ENCODE results near the gene RARB. TPM values are rescaled to one million over a fixed set of nuclear protein-coding genes. Genes with fewer than 3 reads are reported as not detected.

RARB gene
- total RNA-seq, 1 experiment from 2014 or later, result 0.71 TPM

DNA sequence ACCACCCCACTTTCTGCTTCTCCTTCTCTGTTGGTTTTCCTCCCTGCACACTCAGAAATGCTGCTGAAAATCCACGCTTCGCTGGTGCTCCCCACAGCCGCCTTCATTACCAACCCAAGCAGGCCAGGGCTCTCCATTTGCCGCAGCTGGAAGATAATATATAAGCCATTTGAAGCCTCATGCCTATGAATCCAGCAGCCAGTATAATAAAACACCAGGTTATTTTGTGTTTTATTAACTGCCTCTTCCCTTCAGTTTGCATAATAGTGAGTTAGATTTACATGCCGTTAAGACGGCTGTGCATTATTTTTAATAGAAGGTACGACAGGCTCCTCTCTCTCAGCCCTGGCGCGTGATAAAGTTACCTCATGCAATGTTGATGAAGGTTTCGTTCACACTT, 150.0 kb downstream of the RARB start:
- DNase-seq (ENCODE audit: low spot score), result no peak

DNA sequence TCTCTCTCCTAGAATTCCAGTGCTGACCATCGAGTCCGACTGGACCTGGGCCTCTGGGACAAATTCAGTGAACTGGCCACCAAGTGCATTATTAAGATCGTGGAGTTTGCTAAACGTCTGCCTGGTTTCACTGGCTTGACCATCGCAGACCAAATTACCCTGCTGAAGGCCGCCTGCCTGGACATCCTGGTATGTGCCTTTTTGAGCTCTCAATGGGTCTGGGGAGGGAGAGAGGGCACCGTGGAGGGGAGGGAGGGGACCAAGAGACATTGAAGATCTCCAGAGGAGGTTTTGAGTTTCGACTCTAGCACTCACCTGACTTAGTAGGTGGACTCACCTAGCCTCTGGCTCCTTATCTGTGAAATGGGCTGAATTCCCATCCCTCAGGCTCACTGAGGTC, 152.5 kb downstream of the RARB start:
- no peak for DNase-seq (ENCODE audit: low spot score)

DNA sequence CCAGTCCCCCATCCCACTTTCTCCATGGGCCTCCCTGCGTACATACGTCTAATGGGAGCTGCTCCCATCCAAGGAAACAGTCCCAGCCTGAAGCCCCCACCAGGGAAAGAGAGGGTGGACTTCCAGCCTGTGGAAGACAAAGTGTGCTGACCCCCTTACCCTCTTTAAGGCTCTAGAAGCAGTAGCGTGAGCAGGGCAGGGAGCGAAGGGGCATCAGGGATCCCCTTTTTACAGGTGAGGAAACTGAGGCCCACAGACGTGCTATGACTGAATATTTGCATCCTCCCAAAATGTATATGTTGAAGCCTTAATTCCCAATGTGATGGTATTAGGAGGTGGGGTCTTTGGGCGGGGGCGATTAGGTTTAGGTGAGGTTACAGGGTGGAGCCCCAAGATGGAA, 153.3 kb downstream of the RARB start:
- no peak for DNase-seq (ENCODE audit: low spot score)

DNA sequence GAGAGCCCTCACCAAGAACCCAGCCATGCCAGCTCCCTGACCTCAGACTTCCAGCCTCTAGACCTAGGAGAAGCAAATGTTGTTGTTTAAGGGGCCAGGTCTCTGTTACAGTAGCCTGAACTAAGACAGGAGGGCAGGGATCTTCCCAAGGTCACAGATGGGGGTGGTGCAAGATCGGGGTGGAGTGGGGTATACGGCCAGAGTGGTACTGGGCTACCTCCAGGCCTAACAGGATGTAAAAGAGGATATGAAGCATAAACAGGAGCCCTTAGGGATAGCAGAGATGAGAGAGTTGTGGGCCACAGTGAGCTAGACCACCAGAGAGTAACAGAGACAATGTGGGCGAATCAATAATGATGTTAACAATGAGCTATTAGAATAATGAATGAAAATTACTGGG, 153.8 kb downstream of the RARB start:
- no peak for DNase-seq (ENCODE audit: low spot score)

DNA sequence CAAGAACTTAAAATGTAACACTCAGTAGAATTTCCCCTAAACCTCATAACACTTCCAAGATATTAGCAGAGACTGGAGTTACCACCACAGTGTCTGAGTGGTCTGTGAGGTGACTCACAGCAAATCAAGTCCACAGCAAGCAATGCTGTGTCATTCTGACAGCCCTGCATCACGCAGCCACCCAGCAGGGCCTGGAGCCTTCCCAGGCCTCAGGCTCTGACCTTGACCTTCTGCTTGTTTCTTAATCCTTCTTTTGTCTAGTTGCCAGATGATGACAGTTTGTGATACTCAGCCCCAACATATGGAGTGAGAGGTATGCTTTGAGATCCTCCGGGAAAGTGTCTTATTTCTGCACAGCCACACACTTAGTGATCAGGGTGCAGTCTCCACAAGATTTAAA, 154.2 kb downstream of the RARB start:
- DNase-seq (ENCODE audit: low spot score), result peak; percentile 97

DNA sequence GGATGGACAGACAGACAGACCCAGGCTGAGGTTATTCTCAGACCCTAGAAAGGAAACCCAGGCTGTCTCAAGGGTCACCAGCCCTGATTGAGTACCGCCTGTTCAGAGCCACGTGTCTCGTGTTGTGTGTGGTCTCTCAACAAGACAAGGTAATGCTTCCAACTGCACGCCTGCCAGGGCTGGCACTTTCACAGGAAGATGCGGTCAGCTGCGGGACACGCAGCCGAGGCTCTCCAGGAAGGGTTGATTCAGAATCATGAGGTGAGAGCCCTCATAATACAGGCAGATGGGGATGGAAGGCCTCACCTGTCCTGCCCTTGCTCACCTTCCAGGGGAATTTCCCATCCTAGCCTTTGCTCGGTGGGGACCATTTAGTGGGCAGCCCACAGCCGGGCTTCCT, 155.3 kb downstream of the RARB start:
- DNase-seq (ENCODE audit: low spot score), result no peak

DNA sequence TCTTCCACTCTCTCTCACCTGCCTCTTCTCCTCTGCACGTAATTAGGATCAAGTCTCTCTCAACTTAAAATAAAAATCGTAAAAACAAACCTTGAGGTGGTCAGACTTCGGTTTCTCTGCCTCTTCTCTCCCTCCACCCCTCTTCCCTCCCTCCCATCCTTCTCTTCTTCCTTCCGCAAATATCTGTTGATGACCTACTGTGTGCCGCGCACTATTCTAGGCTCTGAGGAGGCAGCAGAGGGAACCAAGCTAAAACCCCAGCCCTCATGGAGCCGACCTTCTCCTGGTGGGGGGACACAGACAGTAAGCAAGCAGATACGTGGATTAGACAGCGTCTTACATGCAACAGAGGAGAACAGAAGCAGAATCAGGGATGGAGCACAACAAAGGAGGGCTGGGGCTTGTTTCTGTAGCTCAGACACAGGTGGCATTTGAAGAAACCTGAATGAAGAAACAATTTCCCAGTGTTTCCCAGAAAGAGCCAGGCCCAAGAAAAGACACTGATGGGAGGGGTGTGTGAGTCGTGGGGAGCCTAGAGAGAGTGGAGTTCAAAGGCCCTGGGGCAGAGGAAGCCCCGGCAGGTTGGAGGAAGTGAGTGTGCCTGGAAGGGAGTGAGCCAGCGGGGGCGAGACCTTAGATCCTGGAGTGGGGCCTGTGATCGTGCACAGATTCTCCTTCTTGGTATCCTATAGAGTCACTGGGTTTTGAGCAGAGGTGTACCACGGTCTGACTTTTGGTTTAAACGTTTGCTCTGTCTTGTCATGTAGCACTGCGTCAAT, 156.1 kb downstream of the RARB start:
- no peak for DNase-seq (ENCODE audit: low spot score)

DNA sequence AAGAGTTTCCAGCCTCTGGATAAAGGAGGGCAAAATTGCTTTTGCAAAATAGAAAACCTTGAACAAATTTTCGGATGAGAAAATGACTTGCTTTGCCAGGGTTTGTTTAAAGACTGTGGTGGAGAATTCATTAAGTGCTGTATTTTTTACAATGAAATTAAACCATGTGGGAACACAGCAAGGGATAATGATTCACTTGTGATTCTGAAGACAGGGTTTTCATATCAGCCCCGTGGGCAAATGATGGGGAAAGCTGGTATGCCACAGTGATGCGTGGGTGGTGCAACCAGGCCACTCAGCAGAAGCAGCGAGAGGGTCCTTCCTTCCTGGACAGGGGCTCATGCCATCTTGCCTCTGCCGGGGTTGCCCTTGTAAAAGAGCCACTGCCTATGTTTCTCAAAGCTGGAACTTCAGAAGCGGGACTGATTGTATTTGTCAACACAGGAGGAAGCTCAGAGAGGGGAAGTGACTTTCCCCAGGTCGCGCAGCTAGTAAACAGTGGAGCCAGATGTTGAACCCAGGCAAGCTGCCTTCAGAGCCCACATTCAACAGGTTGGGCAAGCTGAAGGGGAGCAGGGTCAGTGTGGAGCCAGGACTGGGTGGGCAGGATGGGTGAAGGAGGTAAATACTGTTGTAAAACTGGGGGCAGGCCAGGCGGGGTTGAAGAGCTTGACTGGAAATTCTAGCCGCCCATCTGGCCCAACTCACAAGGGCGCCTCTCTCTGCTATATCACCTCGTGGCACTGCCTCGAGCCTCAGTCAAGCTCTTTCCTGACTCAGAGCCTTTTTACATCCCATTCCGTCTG, 157.5 kb downstream of the RARB start:
- no peak for DNase-seq (ENCODE audit: low spot score)

DNA sequence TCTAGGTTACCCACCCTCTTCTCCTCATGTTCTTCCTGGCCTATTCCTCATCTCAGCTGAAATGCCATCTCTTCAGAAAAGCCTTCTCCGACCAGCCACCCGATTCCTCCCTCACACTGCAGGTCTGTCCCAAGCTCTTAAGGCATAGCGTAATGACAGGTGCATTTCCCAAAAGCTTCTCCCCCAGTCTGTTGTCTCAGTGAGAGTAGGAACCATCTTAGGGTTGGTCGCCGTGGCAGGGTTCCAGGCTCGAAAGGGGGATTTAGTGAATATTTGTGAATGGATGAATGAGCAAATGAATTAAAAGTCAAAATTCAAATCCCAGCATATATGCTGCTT, 158.1 kb downstream of the RARB start:
- no peak for DNase-seq (ENCODE audit: low spot score)

DNA sequence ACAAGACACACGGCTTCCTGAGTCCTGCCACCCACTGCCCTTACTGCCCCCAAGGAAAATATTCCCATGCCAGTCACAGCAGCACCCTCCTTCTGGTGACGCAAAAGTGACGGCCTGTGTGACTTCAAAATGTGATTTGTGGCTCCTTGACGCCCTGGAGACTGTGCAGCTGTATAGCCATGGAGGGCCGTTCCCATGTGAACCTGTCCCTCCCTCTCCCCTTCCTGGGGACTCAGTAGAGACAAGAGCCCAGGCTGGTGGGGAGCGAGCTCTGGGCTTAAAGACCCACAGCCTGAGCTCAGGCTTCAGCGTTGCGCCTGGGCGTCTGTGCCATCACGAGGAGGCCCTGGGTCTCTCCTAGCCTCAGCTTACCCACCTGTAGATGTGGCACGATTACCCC, 158.5 kb downstream of the RARB start:
- no peak for DNase-seq (ENCODE audit: low spot score)

DNA sequence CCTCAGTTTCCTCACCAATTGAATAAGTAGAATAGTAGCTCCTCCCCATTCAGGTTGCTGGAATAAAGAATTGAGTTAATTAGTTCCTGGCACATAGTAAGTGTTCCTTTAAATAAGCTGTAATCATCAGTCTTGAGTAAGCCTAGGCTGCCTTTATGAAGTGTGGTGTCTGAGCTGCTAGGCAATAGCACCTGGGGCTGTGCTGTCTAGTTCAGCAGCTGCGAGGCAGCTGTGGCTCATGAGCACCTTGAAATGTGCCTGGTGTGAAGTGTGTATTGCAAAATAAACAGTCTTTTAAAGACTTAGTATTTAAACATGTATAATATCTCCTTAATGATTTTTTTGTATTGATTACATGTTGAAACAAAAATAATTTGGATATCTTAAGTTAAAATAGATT, 159.0 kb downstream of the RARB start:
- no peak for DNase-seq (ENCODE audit: low spot score)

DNA sequence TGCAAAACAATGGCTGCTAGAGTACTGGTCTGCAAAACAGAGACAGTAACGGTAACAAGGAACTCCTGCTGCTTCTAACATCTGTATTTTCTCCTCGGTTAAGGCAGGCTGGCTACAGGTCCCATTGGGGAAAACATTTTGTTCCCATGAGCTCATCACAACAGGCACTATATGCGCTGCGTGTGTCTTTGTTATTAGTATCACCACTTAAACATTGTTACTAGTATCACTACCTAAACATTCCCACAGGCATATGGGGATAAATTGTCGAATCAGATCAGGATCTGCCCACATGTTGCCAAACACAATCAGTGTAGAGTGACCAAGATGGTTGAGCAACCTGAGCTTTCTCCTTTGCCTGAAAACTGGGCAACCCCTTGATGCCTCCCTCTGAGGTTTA, 159.5 kb downstream of the RARB start:
- DNase-seq (ENCODE audit: low spot score), result no peak

DNA sequence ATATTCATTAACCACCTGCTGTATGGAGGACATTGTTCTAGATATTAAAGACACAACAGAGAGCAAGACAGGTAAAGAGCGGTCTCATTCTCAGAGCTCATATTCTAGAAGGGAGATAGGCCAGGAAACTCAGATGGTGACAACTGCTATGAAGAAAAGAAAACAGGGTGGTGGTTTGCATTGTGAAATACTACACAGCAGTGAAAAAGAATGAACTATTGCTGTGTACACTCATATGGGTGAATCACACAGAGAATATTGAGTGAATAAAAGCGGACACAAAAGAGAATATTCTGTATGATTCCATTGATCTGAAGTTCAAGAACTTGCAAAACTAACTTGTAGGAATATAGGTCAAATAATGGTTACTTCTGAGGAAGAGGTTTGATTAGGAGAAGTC, 159.9 kb downstream of the RARB start:
- no peak for DNase-seq (ENCODE audit: low spot score)

DNA sequence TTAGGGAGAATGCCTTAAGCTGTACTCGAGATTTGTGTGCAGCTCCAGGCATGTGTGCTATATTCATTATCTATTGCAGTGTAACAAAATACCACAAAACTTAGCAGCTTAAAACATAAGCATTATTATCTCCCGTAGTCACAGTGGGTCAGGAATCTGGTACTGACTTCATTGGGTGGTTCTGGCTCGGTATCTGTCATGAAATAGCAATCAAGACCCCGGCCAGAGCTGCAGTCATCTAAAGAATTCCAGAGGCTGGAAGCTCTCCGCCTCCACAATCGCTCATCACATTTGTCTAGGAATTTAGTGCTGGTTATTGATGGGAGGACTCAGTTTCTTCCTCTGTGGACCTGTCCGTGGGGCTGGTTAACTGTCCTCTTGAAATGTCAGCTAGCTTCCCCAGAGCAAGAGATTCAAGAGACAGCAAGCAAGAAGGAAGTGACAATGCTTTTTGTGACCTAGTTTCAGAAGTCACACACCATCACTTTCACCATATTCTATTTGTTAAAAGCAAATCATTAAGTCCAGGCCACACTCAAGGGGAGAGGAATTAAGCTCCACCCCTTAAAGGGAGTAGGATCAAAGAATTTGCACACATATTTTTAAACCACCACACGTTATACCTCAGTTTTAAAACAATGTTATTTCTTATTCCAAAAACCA, 160.5 kb downstream of the RARB start:
- no peak for DNase-seq (ENCODE audit: low spot score)

DNA sequence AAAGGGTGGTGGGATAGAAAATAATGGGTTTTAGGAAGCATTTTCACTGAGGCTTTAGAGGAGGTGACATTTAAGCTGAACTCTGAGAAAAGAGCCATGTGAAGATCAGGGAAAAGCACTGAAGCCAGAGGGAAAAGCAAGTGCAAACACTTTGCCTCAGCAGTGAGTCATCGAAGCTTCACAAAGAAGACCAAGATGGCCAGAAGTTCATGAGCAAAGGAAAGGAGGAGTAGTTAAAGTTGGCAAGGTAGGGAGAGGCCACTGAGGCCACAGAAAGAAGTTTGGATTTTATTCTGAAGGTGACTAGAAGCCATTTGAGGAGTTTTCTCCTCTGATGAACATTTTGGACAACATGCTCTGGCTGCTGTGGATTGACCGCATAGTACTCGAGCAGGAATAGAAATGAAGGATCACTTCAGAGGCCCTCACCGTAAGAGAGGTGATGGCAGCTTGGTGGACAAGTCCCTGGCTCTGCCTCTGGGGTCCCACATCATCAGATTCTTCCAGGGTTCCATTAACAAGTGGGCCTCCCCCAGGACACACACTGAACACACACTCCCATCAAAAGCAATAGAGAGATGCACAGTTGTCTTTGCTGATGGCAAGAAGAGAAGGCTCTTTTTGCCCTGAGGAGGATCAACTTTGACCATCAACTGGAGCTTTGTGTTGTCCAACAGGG, 161.2 kb downstream of the RARB start:
- DNase-seq (ENCODE audit: low spot score), result no peak

DNA sequence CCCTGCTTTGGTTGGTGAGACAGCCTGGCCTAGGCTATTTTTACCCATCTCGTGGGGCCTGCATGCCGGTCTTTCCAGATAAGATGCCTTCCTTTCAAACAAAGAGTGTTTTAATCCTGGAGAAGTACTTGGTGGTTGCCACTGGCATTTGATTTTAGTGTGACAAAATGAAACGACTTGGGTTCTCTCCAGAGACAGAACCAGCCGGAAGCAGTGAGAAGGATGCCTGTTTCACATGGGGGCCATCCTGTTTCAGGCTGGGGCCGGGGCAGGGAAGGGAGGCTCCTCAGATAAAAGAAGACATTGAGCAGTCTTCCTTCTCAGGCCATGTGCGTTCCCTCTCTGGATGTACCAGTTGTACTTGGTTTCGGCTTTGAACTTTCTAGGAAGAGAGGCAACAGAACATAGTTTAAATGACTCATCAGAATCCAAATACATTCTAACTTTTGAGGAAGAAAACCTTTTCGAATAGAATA, 161.8 kb downstream of the RARB start:
- DNase-seq (ENCODE audit: low spot score), result no peak

DNA sequence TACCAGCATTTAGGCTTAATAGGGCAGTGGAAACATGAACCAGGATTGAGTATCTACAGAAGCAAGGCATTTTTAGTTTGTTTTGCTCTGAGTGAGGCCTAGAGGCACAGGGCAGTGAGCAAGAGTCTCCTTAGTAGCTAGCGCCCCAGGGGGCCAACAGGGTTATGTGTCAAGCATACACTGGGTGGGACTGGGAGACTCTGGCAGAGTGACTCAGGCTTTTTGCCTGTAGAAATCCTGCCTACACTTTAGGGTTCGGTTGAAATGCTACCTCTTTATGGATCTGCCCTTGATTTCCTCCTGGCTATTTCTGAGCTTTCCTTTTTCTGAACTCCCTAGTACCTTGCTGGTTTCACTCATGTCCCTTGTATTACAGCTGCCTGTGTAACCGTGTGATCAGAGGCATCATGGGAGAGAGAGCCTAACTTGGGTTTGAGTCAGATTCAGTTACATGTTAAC, 164.5 kb downstream of the RARB start:
- DNase-seq (ENCODE audit: low spot score), result peak; percentile 91

DNA sequence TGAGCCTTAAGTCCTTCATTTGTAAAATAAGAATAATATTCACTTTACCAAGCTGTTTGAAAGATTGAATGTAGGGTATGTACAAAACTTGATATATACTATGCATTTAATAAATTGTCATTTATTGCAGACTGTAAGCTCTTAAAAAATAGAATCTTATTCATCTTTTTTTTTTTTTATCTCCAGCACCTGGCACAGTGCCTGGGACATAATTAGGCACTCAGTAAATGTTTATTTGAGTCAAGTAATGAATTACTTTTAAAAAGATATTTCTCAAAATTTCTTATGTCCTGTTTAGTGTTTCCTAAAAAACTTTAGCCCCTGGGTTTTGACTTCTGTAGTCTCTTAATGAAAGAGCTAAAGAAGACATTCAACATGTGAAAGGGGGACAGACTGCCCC, 164.9 kb downstream of the RARB start:
- DNase-seq (ENCODE audit: low spot score), result no peak

DNA sequence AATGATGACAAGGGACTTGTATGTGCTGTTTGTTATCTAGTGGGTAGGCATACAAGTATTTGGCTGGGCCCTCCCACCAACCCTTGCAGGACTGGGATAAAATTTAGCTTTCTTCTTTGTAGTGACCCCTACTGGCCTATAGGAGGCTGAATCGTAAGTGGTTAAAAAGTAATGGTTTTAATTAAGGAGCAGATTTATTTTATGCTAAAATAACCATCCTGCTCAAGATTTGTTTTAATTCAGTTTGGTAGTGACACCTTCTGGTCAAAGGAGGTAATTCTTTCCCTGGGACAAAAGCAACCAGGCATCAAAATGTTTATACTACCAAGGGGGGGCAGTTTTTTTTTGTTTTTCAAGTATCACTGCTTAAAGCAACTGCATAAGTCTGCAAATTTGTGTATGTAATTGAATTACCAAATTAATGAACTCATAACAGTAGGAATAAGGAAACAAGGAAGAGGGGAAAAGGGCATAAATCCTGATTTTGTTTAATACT, 166.0 kb downstream of the RARB start:
- peak; percentile 72 for DNase-seq (ENCODE audit: low spot score)

DNA sequence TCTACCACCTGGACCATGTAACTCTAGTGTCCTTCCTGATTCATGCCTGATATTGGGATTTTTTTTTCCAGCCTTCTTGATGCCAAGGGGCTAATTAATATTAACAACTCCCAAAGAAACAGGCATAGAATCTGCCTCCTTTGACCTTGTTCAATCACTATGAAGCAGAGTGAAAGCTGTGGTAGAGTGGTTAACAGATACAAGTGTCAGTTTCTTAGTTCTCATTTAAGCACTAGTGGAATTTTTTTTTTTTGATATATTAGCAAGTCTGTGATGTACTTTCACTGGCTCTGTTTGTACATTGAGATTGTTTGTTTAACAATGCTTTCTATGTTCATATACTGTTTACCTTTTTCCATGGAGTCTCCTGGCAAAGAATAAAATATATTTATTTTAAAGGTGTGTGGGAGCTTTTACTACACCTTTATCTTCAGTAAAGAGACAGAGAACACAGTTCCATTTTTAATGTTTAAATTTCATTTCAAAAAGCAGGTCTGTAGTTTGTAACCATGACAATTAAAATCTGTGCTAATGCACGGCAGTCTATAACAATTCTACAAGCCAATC, 169.6 kb downstream of the RARB start:
- DNase-seq (ENCODE audit: low spot score), result no peak

DNA sequence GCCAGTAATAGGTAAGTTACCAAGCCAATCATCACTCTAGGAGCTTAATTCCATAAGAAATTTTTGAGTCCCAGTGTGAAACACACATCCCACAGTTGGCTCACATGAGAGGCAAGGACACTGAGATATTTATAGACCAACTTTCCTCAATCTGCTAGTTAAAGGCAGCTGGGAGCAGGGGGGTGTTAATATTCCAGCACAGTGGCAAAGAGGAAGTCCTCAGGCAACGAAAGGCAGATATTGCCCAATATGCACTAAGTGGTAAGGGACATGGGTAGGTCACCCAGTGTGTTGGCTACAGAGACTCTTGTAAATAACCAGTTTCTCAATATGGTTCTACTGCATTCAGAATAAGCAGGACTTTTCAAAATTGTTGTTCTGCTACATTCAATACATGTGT, 175.6 kb downstream of the RARB start:
- no peak for DNase-seq (ENCODE audit: low spot score)

All from A172 (cell line).